GM12891 (cell line): ENCODE measurements around the gene IL24.

Experiments
- POLR2A ChIP-seq: IDR thresholded peaks from 2 replicates; pipeline ENCODE4 v1.6.1; 2011; ENCODE audit warnings: low read depth, low read length, control low read depth
- POLR2AphosphoS5 ChIP-seq: IDR thresholded peaks from 2 replicates; pipeline ENCODE4 v1.6.1; 2011; ENCODE audit warnings: low read depth, low read length, control low read depth
- TAF1 ChIP-seq: IDR thresholded peaks from 2 replicates; pipeline ENCODE4 v1.6.1; 2011; ENCODE audit warnings: low read depth, low read length, control low read depth

GRCh38 chr1:206898089-206898914 is 1.1 kb downstream of the IL24 start:
- TF ChIP-seq POLR2AphosphoS5 (no peak), POLR2A (no peak), TAF1 (no peak)
